Measurements from ENCODE around the gene KRT25. TPM values are rescaled to one million over a fixed set of nuclear protein-coding genes. Genes with fewer than 3 reads are reported as not detected.
A peak's percentile ranks its signal among the peaks of the same experiment; 100 is the strongest.

Gene KRT25
- total RNA-seq, 1 experiment from 2014 or later: not detected

GRCh38 chr17:40707745-40708144, 47.4 kb downstream of the KRT25 start:
- RAD21 ChIA-PET (ENCODE audit: low non-redundant PET in 1 of 2, low total read pairs in 2 of 2, uncharacterized antibody in 2 of 2, unreplicated experiment in 2 of 2): no interaction called here
- Histone ChIP-seq H3K27ac (ENCODE audit: low read depth, low read length) (no peak overlapping the region), H2AFZ (ENCODE audit: low read depth, low read length, poor library complexity, severe bottlenecking) (no peak overlapping the region), H3K9ac (ENCODE audit: low read length) (no peak overlapping the region), H3K9me2 (ENCODE audit: insufficient read depth) (no peaks in the 10 kb centered on the region), H3K27me3 (ENCODE audit: insufficient read depth, low read length) (no peaks in the 10 kb centered on the region), H3K4me3 (replicated peaks in 1 of 2; ENCODE audit: low read depth in 1 of 2, low read length in 2 of 2) (no peak overlapping the region), H3K79me2 (ENCODE audit: insufficient read depth, low read length) (no peaks in the 10 kb centered on the region), H4K20me1 (ENCODE audit: insufficient read depth) (no peaks in the 10 kb centered on the region), H3K4me1 (ENCODE audit: control insufficient read depth in 1 of 2, insufficient read depth in 2 of 2, low read length in 2 of 2) (no peaks in the 10 kb centered on the region), H3K9me3 (ENCODE audit: control insufficient read depth in 1 of 2, insufficient read depth in 1 of 2, low read depth in 1 of 2, low read length in 2 of 2) (no peaks in the 10 kb centered on the region), H3K4me2 (ENCODE audit: low read length) (no peak overlapping the region), H3K36me3 (ENCODE audit: control insufficient read depth in 1 of 2, insufficient read depth in 2 of 2, low read length in 2 of 2) (no peaks in the 10 kb centered on the region)
- ATAC-seq (no peak), DNase-seq (ENCODE audit: low read depth, low spot score) (no peak)
- no TSS peak for BruUV-seq (replicated peaks)
- POLR2A ChIA-PET: no interaction called here
- intact Hi-C loops (cut with micrococcal nuclease): no loop called here
- CTCF ChIA-PET: no interaction called here
- TF ChIP-seq ZNF274 (IDR thresholded peaks at IDR 0.05; ENCODE audit: low read depth, low read length): no peak

- Histone ChIP-seq H3K27ac (ENCODE audit: low read depth, low read length) (no peak overlapping the region), H2AFZ (ENCODE audit: low read depth, low read length, poor library complexity, severe bottlenecking) (peak overlapping the region; percentile 78), H3K4me3 (replicated peaks in 1 of 2; ENCODE audit: low read depth in 1 of 2, low read length in 2 of 2) (no peak overlapping the region), H3K9ac (ENCODE audit: low read length) (no peak overlapping the region), H4K20me1 (ENCODE audit: insufficient read depth) (no peaks in the 10 kb centered on the region), H3K9me2 (ENCODE audit: insufficient read depth) (no peaks in the 10 kb centered on the region), H3K79me2 (ENCODE audit: insufficient read depth, low read length) (no peaks in the 10 kb centered on the region), H3K9me3 (ENCODE audit: control insufficient read depth in 1 of 2, insufficient read depth in 1 of 2, low read depth in 1 of 2, low read length in 2 of 2) (no peaks in the 10 kb centered on the region), H3K4me2 (ENCODE audit: low read length) (no peak overlapping the region), H3K36me3 (ENCODE audit: control insufficient read depth in 1 of 2, insufficient read depth in 2 of 2, low read length in 2 of 2) (no peaks in the 10 kb centered on the region), H3K4me1 (ENCODE audit: control insufficient read depth in 1 of 2, insufficient read depth in 2 of 2, low read length in 2 of 2) (no peaks in the 10 kb centered on the region), H3K27me3 (ENCODE audit: insufficient read depth, low read length) (no peaks in the 10 kb centered on the region)
- RAD21 ChIA-PET (ENCODE audit: low non-redundant PET in 1 of 2, low total read pairs in 2 of 2, uncharacterized antibody in 2 of 2, unreplicated experiment in 2 of 2): interaction anchor here in 1 of 2 experiments (0.7 kb wide), 1 partner anchor 10 kb away, joined by 4 read pairs; no protein-coding TSS in a partner anchor
- TF ChIP-seq TCF7L2 (IDR thresholded peaks at IDR 0.05; ENCODE audit: borderline replicate concordance, extremely low read depth, insufficient read depth, insufficient read length) (no peak), SRF (IDR thresholded peaks at IDR 0.05; ENCODE audit: low read depth) (no peak), JUND (IDR thresholded peaks at IDR 0.05) (no peak), SIN3A (IDR thresholded peaks at IDR 0.05; ENCODE audit: low read depth) (no peak), EZH2 (IDR thresholded peaks at IDR 0.05) (no peak), FOSL1 (IDR thresholded peaks at IDR 0.05; ENCODE audit: low read depth) (no peak), REST (IDR thresholded peaks at IDR 0.05; ENCODE audit: low read depth) (no peak), ATF3 (IDR thresholded peaks at IDR 0.05) (no peak), CTCF (IDR thresholded peaks at IDR 0.05 in 2 of 3, conservative IDR thresholded peaks at IDR 0.05 in 1 of 3; ENCODE audit: borderline replicate concordance in 1 of 3, insufficient read depth in 1 of 3, low read depth in 2 of 3, low read length in 2 of 3) (no peak)
- BruUV-seq (replicated peaks): no TSS peak
- DNase-seq (ENCODE audit: low read depth, low spot score) (no peak), ATAC-seq (no peak)
- intact Hi-C loops (cut with micrococcal nuclease): no loop called here
- CTCF ChIA-PET: interaction anchor here (1.2 to 1.3 kb wide), 2 partner anchors 8 to 943 kb away, joined by 3 read pairs; no protein-coding TSS in a partner anchor
- POLR2A ChIA-PET: interaction anchor here (0.7 to 1.6 kb wide), 2 partner anchors 11 to 840 kb away, joined by 3 read pairs; no protein-coding TSS in a partner anchor
Observed at GRCh38 chr17:40705584-40705983, 49.5 kb downstream of the KRT25 start.

All from HCT116 (cell line).